HFFc6 (cell line): ENCODE measurements around the gene GSTM3. TPM values are rescaled to one million over a fixed set of nuclear protein-coding genes. Genes with fewer than 3 reads are reported as not detected.
A peak's percentile ranks its signal among the peaks of the same experiment; 100 is the strongest.
"Not testable (repeated sequence)": the region's sequence is repeated elsewhere in the genome, so short reads cannot be mapped to it uniquely, and the experiment has no call there.

ENCODE experiments used
- DNase-seq: peaks from one replicate; pipeline ENCODE4 v3.0.0-alpha.2; 2018
- H3K27ac Mint-ChIP-seq: 2 replicates; pipeline ENCODE4 v1.8.0; 2020; ENCODE audit warnings: mild to moderate bottlenecking, mixed read lengths
- H3K27me3 Mint-ChIP-seq: 2 replicates; pipeline ENCODE4 v1.8.0; 2021; ENCODE audit warnings: mild to moderate bottlenecking, moderate library complexity, mixed read lengths; ENCODE audit not compliant: insufficient read depth
- H3K36me3 Mint-ChIP-seq: 2 replicates; pipeline ENCODE4 v1.8.0; 2021; ENCODE audit warnings: low read depth, mixed read lengths
- H3K4me1 Mint-ChIP-seq: 2 replicates; pipeline ENCODE4 v1.8.0; 2020; ENCODE audit warnings: low read depth, mixed read lengths
- H3K4me3 Mint-ChIP-seq: 2 replicates; pipeline ENCODE4 v1.8.0; 2020; ENCODE audit warnings: mild to moderate bottlenecking, moderate library complexity, mixed read lengths
- H3K9me3 Mint-ChIP-seq: 2 replicates; pipeline ENCODE4 v1.8.0; 2020; ENCODE audit warnings: mild to moderate bottlenecking, mixed read lengths
- CTCF ChIP-seq: fragments of 200-600 bp; sonication (generic); IDR thresholded peaks from 2 replicates; pipeline ENCODE4 v1.5.0; 2021; ENCODE audit warnings: antibody characterized with exemption, mild to moderate bottlenecking
- total RNA-seq, 6 experiments: library from RNA; stranded (reverse); fragmentation: NEBNext Ultra II Directional; extraction: Animal tissue kit (Norgen Biotek cat#: 25700); gene quantifications; 2 replicates in 1 of 6; 3 replicates in 5 of 6; pipeline ENCODE4 v1.2.3, GENCODE V29; 2021

Gene GSTM3
- total RNA-seq, 6 experiments from 2014 or later: 36.9 to 51.3 (median 43.6) TPM

GRCh38 chr1:109770331-109771095, 29.7 kb upstream of the GSTM3 start:
- H3K27ac Mint-ChIP-seq: no peak overlapping the region
- H3K4me1 Mint-ChIP-seq: peaks cover 26% of the 10 kb centered on the region
- no peak overlapping the region for H3K4me3 Mint-ChIP-seq
- peaks cover 3% of the 10 kb centered on the region for H3K27me3 Mint-ChIP-seq
- no peak for TF ChIP-seq CTCF
- H3K9me3 Mint-ChIP-seq: no peaks in the 10 kb centered on the region
- DNase-seq: no peak
- H3K36me3 Mint-ChIP-seq: no peaks in the 10 kb centered on the region

GRCh38 chr1:109769330-109770078, 28.7 kb upstream of the GSTM3 start:
- no peaks in the 10 kb centered on the region for H3K9me3 Mint-ChIP-seq
- H3K27me3 Mint-ChIP-seq: peaks cover 3% of the 10 kb centered on the region
- TF ChIP-seq CTCF: no peak
- peak; percentile 87 for DNase-seq
- peaks cover 16% of the 10 kb centered on the region for H3K4me1 Mint-ChIP-seq
- no peaks in the 10 kb centered on the region for H3K36me3 Mint-ChIP-seq
- H3K27ac Mint-ChIP-seq: peak overlapping the region; percentile 71
- no peak overlapping the region for H3K4me3 Mint-ChIP-seq

GRCh38 chr1:109768820-109769219, 28.0 kb upstream of the GSTM3 start:
- H3K27me3 Mint-ChIP-seq: peaks cover 3% of the 10 kb centered on the region
- no peaks in the 10 kb centered on the region for H3K9me3 Mint-ChIP-seq
- H3K36me3 Mint-ChIP-seq: no peaks in the 10 kb centered on the region
- H3K4me1 Mint-ChIP-seq: peaks cover 12% of the 10 kb centered on the region
- no peak overlapping the region for H3K4me3 Mint-ChIP-seq
- no peak overlapping the region for H3K27ac Mint-ChIP-seq
- DNase-seq: no peak
- no peak for TF ChIP-seq CTCF

- H3K36me3 Mint-ChIP-seq: no peaks in the 10 kb centered on the region
- H3K27ac Mint-ChIP-seq: no peak overlapping the region
- no peak for DNase-seq
- H3K4me1 Mint-ChIP-seq: peaks cover 7% of the 10 kb centered on the region
- H3K9me3 Mint-ChIP-seq: no peaks in the 10 kb centered on the region
- H3K4me3 Mint-ChIP-seq: no peak overlapping the region
- no peak for TF ChIP-seq CTCF
- peaks cover 3% of the 10 kb centered on the region for H3K27me3 Mint-ChIP-seq
Observed at GRCh38 chr1:109768335-109768650, 27.5 kb upstream of the GSTM3 start.

- peaks cover 10% of the 10 kb centered on the region for H3K4me1 Mint-ChIP-seq
- no peaks in the 10 kb centered on the region for H3K9me3 Mint-ChIP-seq
- no peak for TF ChIP-seq CTCF
- no peaks in the 10 kb centered on the region for H3K36me3 Mint-ChIP-seq
- peaks cover 3% of the 10 kb centered on the region for H3K27me3 Mint-ChIP-seq
- no peak overlapping the region for H3K4me3 Mint-ChIP-seq
- no peak for DNase-seq
- no peak overlapping the region for H3K27ac Mint-ChIP-seq
Observed at GRCh38 chr1:109767637-109768334, 26.9 kb upstream of the GSTM3 start.

DNA sequence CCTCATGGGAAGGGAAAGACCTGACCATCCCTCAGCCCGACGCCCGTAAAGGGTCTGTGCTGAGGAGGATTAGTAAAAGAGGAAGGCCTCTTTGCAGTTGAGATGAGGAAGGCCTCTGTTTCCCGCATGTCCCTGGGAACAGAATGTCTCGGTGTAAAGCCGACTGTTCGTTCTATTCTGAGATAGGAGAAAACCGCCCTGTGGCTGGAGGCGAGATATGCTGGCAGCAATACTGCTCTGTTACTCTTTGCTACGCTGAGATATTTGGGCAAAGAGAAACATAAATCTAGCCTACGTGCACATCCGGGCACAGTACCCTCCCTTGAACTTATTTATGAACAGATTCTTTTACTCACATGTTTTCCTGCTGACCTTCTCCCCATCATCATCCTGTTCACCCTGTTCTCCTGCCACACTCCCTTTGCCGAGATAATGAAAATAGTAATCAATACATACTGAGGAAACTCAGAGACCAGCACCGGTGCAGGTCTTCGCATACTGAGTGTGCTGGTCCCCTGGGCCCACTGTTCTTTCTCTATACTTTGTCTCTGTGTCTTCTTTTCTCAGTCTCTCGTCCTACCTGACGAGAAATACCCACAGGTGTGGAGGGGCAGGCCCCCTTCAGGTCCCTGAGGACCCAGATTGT, 26.3 kb upstream of the GSTM3 start:
- H3K36me3 Mint-ChIP-seq, H3K27me3 Mint-ChIP-seq, H3K4me1 Mint-ChIP-seq, H3K4me3 Mint-ChIP-seq, H3K9me3 Mint-ChIP-seq, H3K27ac Mint-ChIP-seq, DNase-seq: not testable (repeated sequence)
